ENCODE data around the gene CLIC5. TPM values are rescaled to one million over a fixed set of nuclear protein-coding genes. Genes with fewer than 3 reads are reported as not detected.

Gene CLIC5
- total RNA-seq, 2 experiments from 2014 or later: 1.8 to 2.2 TPM

GRCh38 chr6:45986746-45987274 lies 28.9 kb downstream of the CLIC5 start:
- Mint-ChIP-seq H3K27ac (no peak overlapping the region), H3K27me3 (ENCODE audit: low read depth) (no peaks in the 10 kb centered on the region), H3K4me3 (no peak overlapping the region), H3K4me1 (ENCODE audit: low read depth) (no peaks in the 10 kb centered on the region), H3K9me3 (ENCODE audit: insufficient read depth) (no peaks in the 10 kb centered on the region), H3K36me3 (ENCODE audit: low read depth) (no peaks in the 10 kb centered on the region)
- ChIA-PET POLR2A (no interaction called here), CTCF (no interaction called here)
- DNase-seq (no peak), ATAC-seq (no peak)

- Mint-ChIP-seq H3K9me3 (ENCODE audit: insufficient read depth) (no peaks in the 10 kb centered on the region), H3K27ac (no peak overlapping the region), H3K4me3 (no peak overlapping the region), H3K4me1 (ENCODE audit: low read depth) (no peaks in the 10 kb centered on the region), H3K27me3 (ENCODE audit: low read depth) (no peaks in the 10 kb centered on the region), H3K36me3 (ENCODE audit: low read depth) (no peaks in the 10 kb centered on the region)
- POLR2A ChIA-PET: interaction anchor here (0.6 kb wide), 1 partner anchor 34 kb away, joined by 3 read pairs; no protein-coding TSS in a partner anchor
- CTCF ChIA-PET: no interaction called here
- no peak for ATAC-seq
- no peak for DNase-seq
These were observed 30.8 kb downstream of the CLIC5 start for GRCh38 chr6:45984788-45985425.

- POLR2A ChIA-PET: interaction anchor here (0.6 kb wide), 1 partner anchor 35 kb away, joined by 3 read pairs; no protein-coding TSS in a partner anchor
- ATAC-seq: no peak
These were observed 31.3 kb downstream of the CLIC5 start for GRCh38 chr6:45984347-45984746.

GRCh38 chr6:45983062-45983461 lies 32.6 kb downstream of the CLIC5 start:
- ChIA-PET POLR2A (no interaction called here), CTCF (no interaction called here)
- no peaks in the 10 kb centered on the region for H3K27me3 Mint-ChIP-seq (ENCODE audit: low read depth)
- no peak overlapping the region for H3K27ac Mint-ChIP-seq
- H3K4me3 Mint-ChIP-seq: no peak overlapping the region
- H3K36me3 Mint-ChIP-seq (ENCODE audit: low read depth): no peaks in the 10 kb centered on the region
- no peaks in the 10 kb centered on the region for H3K4me1 Mint-ChIP-seq (ENCODE audit: low read depth)
- no peak for DNase-seq
- no peak for ATAC-seq
- H3K9me3 Mint-ChIP-seq (ENCODE audit: insufficient read depth): no peaks in the 10 kb centered on the region

More at GRCh38 chr6:45984347-45984746, 31.3 kb downstream of the CLIC5 start:
- Mint-ChIP-seq H3K27me3 (ENCODE audit: low read depth) (no peaks in the 10 kb centered on the region), H3K9me3 (ENCODE audit: insufficient read depth) (no peaks in the 10 kb centered on the region), H3K36me3 (ENCODE audit: low read depth) (no peaks in the 10 kb centered on the region), H3K27ac (no peak overlapping the region), H3K4me3 (no peak overlapping the region), H3K4me1 (ENCODE audit: low read depth) (no peaks in the 10 kb centered on the region)
- CTCF ChIA-PET: no interaction called here
- DNase-seq: no peak

GRCh38 chr6:45982280-45983036 lies 33.2 kb downstream of the CLIC5 start:
- no peaks in the 10 kb centered on the region for H3K9me3 Mint-ChIP-seq (ENCODE audit: insufficient read depth)
- ChIA-PET POLR2A (no interaction called here), CTCF (no interaction called here)
- no peaks in the 10 kb centered on the region for H3K27me3 Mint-ChIP-seq (ENCODE audit: low read depth)
- ATAC-seq (no peak), DNase-seq (no peak)
- H3K36me3 Mint-ChIP-seq (ENCODE audit: low read depth): no peaks in the 10 kb centered on the region
- H3K27ac Mint-ChIP-seq: no peak overlapping the region
- H3K4me1 Mint-ChIP-seq (ENCODE audit: low read depth): no peaks in the 10 kb centered on the region
- no peak overlapping the region for H3K4me3 Mint-ChIP-seq

- CTCF ChIA-PET: interaction anchor here (0.6 kb wide), 1 partner anchor 538 kb away, joined by 3 read pairs; no protein-coding TSS in a partner anchor
- POLR2A ChIA-PET: no interaction called here
- Mint-ChIP-seq H3K27me3 (ENCODE audit: low read depth) (no peaks in the 10 kb centered on the region), H3K4me3 (no peak overlapping the region), H3K4me1 (ENCODE audit: low read depth) (no peaks in the 10 kb centered on the region), H3K36me3 (ENCODE audit: low read depth) (no peaks in the 10 kb centered on the region), H3K9me3 (ENCODE audit: insufficient read depth) (no peaks in the 10 kb centered on the region), H3K27ac (no peak overlapping the region)
- ATAC-seq (no peak), DNase-seq (no peak)
These were observed 34.6 kb downstream of the CLIC5 start for GRCh38 chr6:45981046-45981445.

- Mint-ChIP-seq H3K36me3 (ENCODE audit: low read depth) (no peaks in the 10 kb centered on the region), H3K27ac (no peak overlapping the region), H3K27me3 (ENCODE audit: low read depth) (no peaks in the 10 kb centered on the region), H3K4me3 (no peak overlapping the region), H3K9me3 (ENCODE audit: insufficient read depth) (no peaks in the 10 kb centered on the region), H3K4me1 (ENCODE audit: low read depth) (no peaks in the 10 kb centered on the region)
- DNase-seq (no peak), ATAC-seq (no peak)
- POLR2A ChIA-PET: no interaction called here
- CTCF ChIA-PET: no interaction called here
These were observed 36.3 kb downstream of the CLIC5 start for GRCh38 chr6:45979311-45979710.

GRCh38 chr6:45974596-45974995 lies 41.1 kb downstream of the CLIC5 start:
- DNase-seq (no peak), ATAC-seq (no peak)
- H3K9me3 Mint-ChIP-seq (ENCODE audit: insufficient read depth): no peaks in the 10 kb centered on the region
- no peaks in the 10 kb centered on the region for H3K27me3 Mint-ChIP-seq (ENCODE audit: low read depth)
- H3K27ac Mint-ChIP-seq: no peak overlapping the region
- H3K4me1 Mint-ChIP-seq (ENCODE audit: low read depth): peaks cover 6% of the 10 kb centered on the region
- H3K36me3 Mint-ChIP-seq (ENCODE audit: low read depth): no peaks in the 10 kb centered on the region
- CTCF ChIA-PET: no interaction called here
- H3K4me3 Mint-ChIP-seq: no peak overlapping the region
- POLR2A ChIA-PET: no interaction called here

- Mint-ChIP-seq H3K27ac (no peak overlapping the region), H3K9me3 (ENCODE audit: insufficient read depth) (no peaks in the 10 kb centered on the region), H3K36me3 (ENCODE audit: low read depth) (no peaks in the 10 kb centered on the region), H3K4me3 (no peak overlapping the region), H3K4me1 (ENCODE audit: low read depth) (peaks cover 6% of the 10 kb centered on the region), H3K27me3 (ENCODE audit: low read depth) (no peaks in the 10 kb centered on the region)
- POLR2A ChIA-PET: no interaction called here
- DNase-seq: no peak
- no peak for ATAC-seq
- CTCF ChIA-PET: interaction anchor here (0.9 to 1.2 kb wide), 3 partner anchors 10 to 42 kb away, joined by 3 to 4 read pairs (median 4); no protein-coding TSS in a partner anchor
These were observed 42.7 kb downstream of the CLIC5 start for GRCh38 chr6:45972795-45973503.

- Mint-ChIP-seq H3K36me3 (ENCODE audit: low read depth) (no peaks in the 10 kb centered on the region), H3K27ac (no peak overlapping the region), H3K4me1 (ENCODE audit: low read depth) (peaks cover 15% of the 10 kb centered on the region), H3K9me3 (ENCODE audit: insufficient read depth) (no peaks in the 10 kb centered on the region), H3K4me3 (no peak overlapping the region), H3K27me3 (ENCODE audit: low read depth) (no peaks in the 10 kb centered on the region)
- POLR2A ChIA-PET: no interaction called here
- ATAC-seq: no peak
- CTCF ChIA-PET: no interaction called here
- DNase-seq: no peak
These were observed 44.4 kb downstream of the CLIC5 start for GRCh38 chr6:45971287-45971686.

GRCh38 chr6:45970326-45970725 lies 45.3 kb downstream of the CLIC5 start:
- Mint-ChIP-seq H3K27ac (no peak overlapping the region), H3K27me3 (ENCODE audit: low read depth) (no peaks in the 10 kb centered on the region), H3K36me3 (ENCODE audit: low read depth) (no peaks in the 10 kb centered on the region), H3K4me1 (ENCODE audit: low read depth) (peaks cover 15% of the 10 kb centered on the region), H3K9me3 (ENCODE audit: insufficient read depth) (no peaks in the 10 kb centered on the region), H3K4me3 (no peak overlapping the region)
- ChIA-PET CTCF (no interaction called here), POLR2A (interaction anchor here (0.7 kb wide), 2 partner anchors 26 to 323 kb away, joined by 3 to 4 read pairs; no protein-coding TSS in a partner anchor)
- ATAC-seq: no peak
- DNase-seq: no peak

GRCh38 chr6:45969883-45970282 lies 45.8 kb downstream of the CLIC5 start:
- ChIA-PET POLR2A (interaction anchor here (0.7 kb wide), 1 partner anchor 26 kb away, joined by 3 read pairs; no protein-coding TSS in a partner anchor), CTCF (no interaction called here)
- H3K36me3 Mint-ChIP-seq (ENCODE audit: low read depth): no peaks in the 10 kb centered on the region
- peaks cover 15% of the 10 kb centered on the region for H3K4me1 Mint-ChIP-seq (ENCODE audit: low read depth)
- no peaks in the 10 kb centered on the region for H3K27me3 Mint-ChIP-seq (ENCODE audit: low read depth)
- no peak overlapping the region for H3K4me3 Mint-ChIP-seq
- no peaks in the 10 kb centered on the region for H3K9me3 Mint-ChIP-seq (ENCODE audit: insufficient read depth)
- DNase-seq: no peak
- ATAC-seq: no peak
- H3K27ac Mint-ChIP-seq: no peak overlapping the region
